Measurements from ENCODE around the gene DICER1.

- no peak for TF ChIP-seq POLR2A (IDR thresholded peaks at IDR 0.05)
- TF ChIP-seq POLR2AphosphoS5 (IDR thresholded peaks at IDR 0.05): no peak
- no peak for TF ChIP-seq CTCF (IDR thresholded peaks at IDR 0.05)
Measured at GRCh38 chr14:95088665-95089064, 68.7 kb downstream of the DICER1 start.
